Embryonic facial prominence (tissue), 1 donor: Measurements from ENCODE around the gene HDAC6.
"Not testable (repeated sequence)": the region's sequence is repeated elsewhere in the genome, so short reads cannot be mapped to it uniquely, and the experiment has no call there.

Experiments used
- DNase-seq: peaks from one replicate; pipeline ENCODE4 v3.0.0-alpha.2; 2016; ENCODE audit errors: extremely low spot score

The HDAC6 gene

GRCh38 chrX:48824066-48824465 lies 22.2 kb downstream of the HDAC6 start:
- DNase-seq: no peak

- no peak for DNase-seq
Observed at GRCh38 chrX:48826135-48826875, 24.4 kb downstream of the HDAC6 start, which contains the start of gene ERAS. Gene ERAS (plus strand): TSS chrX:48826513. CDS start chrX:48829124, 2,611 bp downstream.

- DNase-seq: no peak
Observed at GRCh38 chrX:48826876-48827653, 25.2 kb downstream of the HDAC6 start.

GRCh38 chrX:48827654-48827968 lies 25.7 kb downstream of the HDAC6 start:
- DNase-seq: no peak

- no peak for DNase-seq
Observed at GRCh38 chrX:48829016-48829735, 27.3 kb downstream of the HDAC6 start.

- DNase-seq: no peak
Observed at GRCh38 chrX:48831136-48831908, 29.5 kb downstream of the HDAC6 start.

- DNase-seq: no peak
Observed at GRCh38 chrX:48831909-48832291, 30.0 kb downstream of the HDAC6 start.

GRCh38 chrX:48833542-48834138 lies 31.8 kb downstream of the HDAC6 start:
- no peak for DNase-seq

GRCh38 chrX:48834383-48834709 lies 32.5 kb downstream of the HDAC6 start:
- DNase-seq: no peak

GRCh38 chrX:48835524-48836329 lies 33.9 kb downstream of the HDAC6 start, which contains the start of gene PCSK1N:
Gene PCSK1N (minus strand): TSS chrX:48835610. CDS start chrX:48835532, 78 bp downstream.
- DNase-seq: no peak

GRCh38 chrX:48839686-48840085 lies 37.8 kb downstream of the HDAC6 start:
- DNase-seq: no peak

GRCh38 chrX:48848847-48849246 lies 47.0 kb downstream of the HDAC6 start:
- DNase-seq: no peak

- DNase-seq: no peak
Observed at GRCh38 chrX:48852857-48853256, 51.0 kb downstream of the HDAC6 start.

- not testable (repeated sequence) for DNase-seq
Observed at GRCh38 chrX:48853494-48853893, 51.6 kb downstream of the HDAC6 start.

GRCh38 chrX:48854121-48854804 lies 52.4 kb downstream of the HDAC6 start:
- DNase-seq: not testable (repeated sequence)

GRCh38 chrX:48854898-48855297 lies 53.0 kb downstream of the HDAC6 start:
- DNase-seq: no peak

GRCh38 chrX:48864210-48864609 lies 62.3 kb downstream of the HDAC6 start:
- no peak for DNase-seq

- DNase-seq: not testable (repeated sequence)
Observed at GRCh38 chrX:48872017-48872416, 70.2 kb downstream of the HDAC6 start.
